BE2C (cell line): ENCODE data around the gene PPM1L.
"Not testable (repeated sequence)": the region's sequence is repeated elsewhere in the genome, so short reads cannot be mapped to it uniquely, and the experiment has no call there.

ENCODE experiments used
- DNase-seq: peaks from one replicate; pipeline ENCODE4 v3.0.0-alpha.2; 2020
- H3K27me3 ChIP-seq: fragments of 250-450 bp; sonication (Bioruptor Pico); 2 replicates; pipeline ENCODE4 v1.5.1; 2020; ENCODE audit warnings: mild to moderate bottlenecking
- H3K36me3 ChIP-seq: fragments of 250-450 bp; sonication (Bioruptor Pico); 2 replicates; pipeline ENCODE4 v1.5.1; 2020; ENCODE audit warnings: mild to moderate bottlenecking
- H3K4me1 ChIP-seq: fragments of 250-450 bp; sonication (Bioruptor Pico); 2 replicates; pipeline ENCODE4 v1.5.1; 2020
- H3K4me3 ChIP-seq: 2 replicates; pipeline ENCODE4 v1.5.1; 2011; ENCODE audit warnings: low read depth, low read length
- H3K9me3 ChIP-seq: fragments of 250-450 bp; sonication (Bioruptor Pico); 2 replicates; pipeline ENCODE4 v1.5.1; 2020
- CTCF ChIP-seq: IDR thresholded peaks from 2 replicates; pipeline ENCODE4 v1.5.1; 2012; ENCODE audit warnings: mild to moderate bottlenecking, low read depth, low read length

The PPM1L gene

GRCh38 chr3:161026612-161027510 lies 270.8 kb downstream of the PPM1L start:
- no peaks in the 10 kb centered on the region for H3K36me3 ChIP-seq
- H3K9me3 ChIP-seq: no peaks in the 10 kb centered on the region; the same call in 1 of the 2 replicates
- DNase-seq: no peak
- no peaks in the 10 kb centered on the region for H3K27me3 ChIP-seq
- no peak overlapping the region for H3K4me3 ChIP-seq
- no peaks in the 10 kb centered on the region; the same call in 1 of the 2 replicates for H3K4me1 ChIP-seq
- no peak for TF ChIP-seq CTCF

GRCh38 chr3:161028555-161029153 lies 272.6 kb downstream of the PPM1L start:
- H3K9me3 ChIP-seq: no peaks in the 10 kb centered on the region
- no peaks in the 10 kb centered on the region for H3K27me3 ChIP-seq
- no peaks in the 10 kb centered on the region for H3K36me3 ChIP-seq
- no peak overlapping the region for H3K4me3 ChIP-seq
- DNase-seq: no peak
- no peak for TF ChIP-seq CTCF
- no peaks in the 10 kb centered on the region; the same call in 1 of the 2 replicates for H3K4me1 ChIP-seq

- no peaks in the 10 kb centered on the region; the same call in 1 of the 2 replicates for H3K4me1 ChIP-seq
- H3K27me3 ChIP-seq: no peaks in the 10 kb centered on the region
- no peak overlapping the region for H3K4me3 ChIP-seq
- no peaks in the 10 kb centered on the region for H3K9me3 ChIP-seq
- no peak for TF ChIP-seq CTCF
- DNase-seq: no peak
- no peaks in the 10 kb centered on the region for H3K36me3 ChIP-seq
Observed at GRCh38 chr3:161031134-161031533, 275.1 kb downstream of the PPM1L start.

- DNase-seq, H3K4me1 ChIP-seq, H3K36me3 ChIP-seq, H3K27me3 ChIP-seq, H3K4me3 ChIP-seq, H3K9me3 ChIP-seq: not testable (repeated sequence)
Observed at GRCh38 chr3:161034913-161035550, 279.0 kb downstream of the PPM1L start.

GRCh38 chr3:161035711-161036110 lies 279.7 kb downstream of the PPM1L start:
- Histone ChIP-seq H3K4me1 (no peaks in the 10 kb centered on the region; the same call in 1 of the 2 replicates), H3K9me3 (no peaks in the 10 kb centered on the region), H3K27me3 (no peaks in the 10 kb centered on the region), H3K36me3 (no peaks in the 10 kb centered on the region), H3K4me3 (no peak overlapping the region)
- no peak for TF ChIP-seq CTCF
- no peak for DNase-seq

GRCh38 chr3:161038725-161039124 lies 282.7 kb downstream of the PPM1L start:
- Histone ChIP-seq H3K9me3 (no peaks in the 10 kb centered on the region), H3K4me3 (no peak overlapping the region), H3K4me1 (no peaks in the 10 kb centered on the region), H3K36me3 (no peaks in the 10 kb centered on the region), H3K27me3 (no peaks in the 10 kb centered on the region)
- TF ChIP-seq CTCF: no peak
- no peak for DNase-seq
